GM19035 (cell line): ENCODE results near the gene GRK6.

Experiments
- ATAC-seq: cut with Tn5 transposase; IDR thresholded peaks from one replicate; pipeline ENCODE4 v1.9.1; 2021; ENCODE audit not compliant: unreplicated experiment

The GRK6 gene

GRCh38 chr5:177426566-177427210 lies at the start of gene GRK6:
Gene GRK6, plus strand, starts transcription at chr5:177426676. Its CDS starts 170 bp downstream, at chr5:177426846.
- peak; percentile 8 for ATAC-seq

DNA sequence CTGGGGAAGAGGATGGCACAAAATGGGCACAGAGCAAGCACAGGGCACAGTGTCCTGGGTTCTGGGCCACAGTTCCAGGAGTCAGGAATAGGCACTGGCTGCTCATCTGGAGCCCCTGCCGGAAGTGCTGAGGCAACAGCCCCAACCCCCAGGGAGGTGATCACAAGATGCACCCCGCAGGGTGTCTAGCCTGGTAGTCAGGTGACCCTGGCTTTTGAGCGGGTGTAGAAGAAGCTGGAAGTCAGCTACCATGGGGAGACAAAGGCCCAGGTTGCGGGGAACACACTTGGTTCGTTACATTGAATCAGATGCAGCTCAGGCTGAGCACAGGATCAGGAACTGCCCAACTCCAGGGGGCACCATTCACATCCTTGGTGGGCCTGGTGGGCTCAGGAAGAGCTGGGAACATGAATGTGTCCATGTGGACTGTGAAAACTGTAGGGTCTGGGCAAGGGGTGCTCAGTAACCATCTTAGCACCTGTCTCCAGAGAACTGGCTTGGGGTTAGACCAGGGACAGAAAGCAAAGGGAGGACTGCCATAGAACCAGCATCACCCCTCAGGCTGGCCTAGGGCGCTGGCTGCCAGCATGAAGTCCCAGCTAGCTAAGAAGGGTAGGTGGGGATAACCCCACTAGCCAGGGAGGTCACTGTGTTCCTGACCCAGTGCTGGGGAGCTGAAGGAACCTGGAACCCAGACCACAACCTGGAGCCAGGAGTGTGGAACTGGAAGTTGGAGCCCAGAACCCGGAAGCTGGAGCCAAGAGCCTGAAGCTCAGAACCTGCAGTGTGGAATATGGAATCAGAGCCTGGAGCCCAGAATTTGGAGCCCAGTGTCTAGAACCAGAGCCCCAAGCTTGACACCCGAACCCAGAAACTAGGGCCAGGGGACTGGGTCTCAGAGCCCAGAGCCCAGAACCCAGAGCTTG lies 48.4 kb upstream of the GRK6 start:
- no peak for ATAC-seq

- no peak for ATAC-seq
Measured at GRCh38 chr5:177378884-177379883, 47.3 kb upstream of the GRK6 start.

GRCh38 chr5:177380805-177381126 lies 45.7 kb upstream of the GRK6 start:
- no peak for ATAC-seq

DNA sequence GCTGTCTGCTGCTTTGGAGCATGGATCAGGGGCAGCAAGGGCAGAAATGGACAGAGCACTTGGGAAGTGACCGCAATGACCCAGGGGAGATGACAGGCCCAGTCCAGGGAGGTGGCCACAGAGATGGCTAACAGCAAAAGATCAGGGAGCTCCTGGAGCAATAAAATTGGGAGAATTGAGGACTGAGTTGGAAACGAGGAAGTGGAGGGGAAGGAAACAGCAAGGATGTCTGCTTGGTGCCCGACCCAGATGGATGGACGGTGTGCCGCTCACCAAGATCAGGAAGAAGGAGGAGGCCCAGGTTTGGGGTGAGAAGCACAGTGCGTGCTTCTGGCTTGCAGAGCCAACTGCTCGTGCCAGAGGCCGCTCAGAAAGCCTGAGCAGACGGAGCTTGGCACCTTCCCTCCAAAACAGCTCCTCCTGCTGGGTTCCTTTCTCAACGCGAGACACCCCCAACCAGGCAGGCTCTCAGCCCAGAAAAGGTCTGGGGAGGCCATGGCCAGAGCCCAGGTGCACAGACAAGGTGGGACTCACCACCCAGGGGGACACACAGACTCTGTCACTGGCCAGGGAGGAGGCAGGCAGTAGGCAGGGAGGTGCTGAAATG lies 44.0 kb upstream of the GRK6 start:
- ATAC-seq, result no peak

DNA sequence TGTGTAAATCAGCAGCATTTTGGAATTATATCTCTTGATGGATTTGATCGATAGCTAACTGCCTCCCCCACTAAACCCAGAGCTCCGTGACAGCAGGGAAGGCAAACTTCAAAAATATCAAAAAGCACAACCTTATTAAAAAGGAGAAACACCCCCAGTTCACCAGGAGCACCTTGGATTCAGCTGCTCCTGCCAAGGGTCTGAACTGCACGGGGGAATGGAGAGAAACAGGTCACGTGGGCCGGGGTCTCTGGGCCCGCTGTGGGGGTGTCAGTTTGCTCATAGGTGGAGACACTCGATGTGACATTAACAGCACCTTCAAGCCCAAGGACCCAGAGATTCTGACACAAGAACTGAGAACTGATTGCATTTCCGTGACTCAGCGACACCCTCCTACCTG lies 43.3 kb upstream of the GRK6 start:
- ATAC-seq, result no peak

- no peak for ATAC-seq
Measured at GRCh38 chr5:177384134-177384533, 42.3 kb upstream of the GRK6 start, which contains the start of gene SLC34A1. Gene SLC34A1, plus strand, starts transcription at chr5:177384434. Its CDS starts 1,308 bp downstream, at chr5:177385742.

DNA sequence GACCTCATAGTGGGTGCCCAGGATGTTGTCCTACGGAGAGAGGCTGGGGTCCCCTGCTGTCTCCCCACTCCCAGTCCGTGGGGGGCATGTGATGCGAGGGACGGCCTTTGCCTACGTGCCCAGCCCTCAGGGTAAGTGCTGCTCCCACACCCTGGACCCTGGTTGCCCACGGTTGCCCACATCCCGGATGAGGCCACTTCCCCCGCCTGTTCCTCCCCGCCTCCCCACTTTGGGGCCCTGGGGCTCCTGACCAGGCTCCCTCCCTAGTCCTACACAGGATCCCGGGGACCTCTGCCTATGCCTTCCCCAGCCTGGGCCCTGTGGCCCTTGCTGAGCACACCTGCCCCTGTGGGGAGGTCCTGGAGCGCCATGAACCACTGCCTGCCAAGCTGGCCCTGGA lies 40.8 kb upstream of the GRK6 start:
- ATAC-seq, result no peak

- no peak for ATAC-seq
Measured at GRCh38 chr5:177386542-177386941, 39.9 kb upstream of the GRK6 start.

DNA sequence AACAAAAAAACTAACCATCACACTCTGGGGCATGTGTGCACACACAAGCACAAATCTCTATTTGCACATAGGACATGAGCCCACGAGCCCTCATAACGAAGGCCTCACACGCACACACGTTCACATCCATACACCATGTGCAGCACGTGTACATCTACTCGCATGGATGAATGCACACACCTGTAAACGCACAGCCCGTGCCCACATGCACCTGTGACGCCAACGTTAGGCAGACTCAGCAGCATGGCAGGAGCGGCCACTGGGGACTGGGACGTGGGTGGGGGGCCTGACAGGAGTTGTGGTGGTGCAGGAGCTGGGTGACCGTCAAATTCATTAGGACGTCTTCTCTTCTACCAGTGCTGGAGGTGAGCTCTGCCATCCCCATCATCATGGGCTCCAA lies 39.1 kb upstream of the GRK6 start:
- ATAC-seq, result no peak

GRCh38 chr5:177388521-177389052 lies 37.9 kb upstream of the GRK6 start:
- ATAC-seq, result no peak

DNA sequence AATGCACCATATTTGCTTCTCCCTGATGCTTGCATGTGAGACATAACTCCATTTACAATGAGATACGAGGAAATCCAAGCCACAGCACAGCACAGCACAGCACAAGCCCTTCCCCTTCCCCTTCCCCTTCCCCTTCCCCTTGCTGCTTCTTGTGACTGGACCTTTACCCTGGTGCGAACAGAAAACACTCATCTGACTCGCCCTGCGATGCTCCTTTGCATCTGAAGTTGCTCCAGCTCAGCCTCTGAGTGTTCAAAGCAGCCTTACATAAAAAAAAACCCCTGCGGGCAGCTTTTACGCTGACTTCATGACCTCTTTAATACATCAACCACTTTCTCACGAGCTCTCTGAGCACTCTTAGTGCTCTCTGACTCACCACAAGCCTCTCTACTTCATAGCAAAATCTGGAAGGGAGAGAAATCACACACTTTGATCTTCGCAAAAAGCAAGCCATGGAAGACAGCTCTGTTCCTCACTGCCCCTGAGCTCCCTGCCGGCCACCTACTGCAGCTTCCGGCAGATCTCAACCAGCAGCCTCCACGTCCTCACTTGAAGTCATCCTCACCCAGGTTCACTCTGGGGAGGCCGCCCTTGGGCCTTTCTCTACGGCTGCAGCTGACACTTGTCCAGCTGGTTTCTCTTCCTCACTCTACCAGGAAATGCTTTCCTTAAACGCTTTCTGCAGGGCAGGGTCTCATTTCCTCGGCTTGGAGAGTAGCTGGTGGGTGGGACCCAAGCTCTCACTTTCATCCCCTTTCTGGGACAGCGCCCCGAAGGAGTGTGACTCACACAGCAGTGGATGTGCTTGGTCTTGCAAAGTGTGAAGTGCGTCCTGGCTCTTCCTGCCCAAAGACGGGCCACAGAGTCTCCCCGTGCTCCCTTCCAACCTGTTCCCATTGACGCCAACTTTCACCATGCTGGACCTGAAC lies 37.0 kb upstream of the GRK6 start:
- peak; percentile 58 for ATAC-seq

- ATAC-seq, result peak; percentile 63
Measured at GRCh38 chr5:177390363-177391300, 35.8 kb upstream of the GRK6 start.

- no peak for ATAC-seq
Measured at GRCh38 chr5:177392765-177393164, 33.7 kb upstream of the GRK6 start.

- no peak for ATAC-seq
Measured at GRCh38 chr5:177393206-177393765, 33.2 kb upstream of the GRK6 start.

DNA sequence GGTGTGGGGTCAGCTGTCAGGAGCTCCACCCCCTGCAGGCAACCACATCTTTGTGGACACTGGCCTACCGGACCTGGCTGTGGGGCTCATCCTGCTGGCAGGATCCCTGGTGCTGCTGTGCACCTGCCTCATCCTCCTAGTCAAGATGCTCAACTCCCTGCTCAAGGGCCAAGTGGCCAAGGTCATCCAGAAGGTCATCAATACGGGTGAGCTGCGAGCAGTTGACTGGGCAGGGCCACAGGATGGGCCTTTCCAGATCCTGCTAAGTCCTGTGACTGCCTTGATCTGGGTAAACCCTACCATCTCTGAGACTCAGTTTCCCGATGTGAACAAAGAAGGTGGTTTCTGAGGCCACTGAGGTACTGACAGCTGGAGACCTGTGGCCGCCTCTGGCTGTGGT lies 32.5 kb upstream of the GRK6 start:
- no peak for ATAC-seq

DNA sequence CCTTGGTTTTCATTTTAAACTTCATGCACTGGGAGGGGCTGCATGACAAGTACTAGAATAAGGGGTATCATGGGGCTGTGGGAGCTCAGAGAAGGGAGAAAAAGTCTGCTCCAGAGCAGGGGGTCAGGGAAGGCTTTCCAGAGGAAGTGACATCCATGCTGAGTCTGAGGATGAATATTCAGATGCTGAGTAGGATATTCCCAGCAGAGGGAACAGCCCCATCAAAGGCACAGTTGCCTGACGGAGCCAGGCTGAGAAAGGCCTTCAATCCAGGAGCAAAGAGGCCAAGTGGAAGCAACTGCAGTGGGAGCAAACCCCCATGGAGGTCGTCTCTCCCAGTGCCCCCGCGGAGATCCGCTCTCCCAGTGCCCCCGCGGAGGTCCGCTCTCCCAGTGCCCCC lies 30.4 kb upstream of the GRK6 start:
- ATAC-seq, result no peak

DNA sequence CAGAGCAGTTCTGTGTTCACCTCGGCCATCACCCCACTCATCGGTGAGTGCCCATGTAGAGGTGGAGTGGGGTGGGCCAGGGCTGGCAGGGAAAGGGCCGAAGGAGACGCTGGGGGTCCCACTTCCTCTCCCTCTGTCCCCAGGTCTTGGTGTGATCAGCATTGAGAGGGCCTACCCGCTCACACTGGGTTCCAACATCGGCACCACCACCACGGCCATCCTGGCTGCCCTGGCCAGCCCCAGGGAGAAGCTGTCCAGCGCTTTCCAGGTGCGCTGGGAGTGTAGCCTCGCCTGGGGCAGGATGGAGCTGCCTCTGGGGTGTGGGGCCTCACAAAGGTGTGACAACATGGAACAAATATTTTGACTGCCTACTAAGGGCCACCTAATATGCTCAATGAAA lies 29.7 kb upstream of the GRK6 start:
- no peak for ATAC-seq
